B cell (primary cell): ENCODE measurements around the gene H2BK1. TPM values are rescaled to one million over a fixed set of nuclear protein-coding genes. Genes with fewer than 3 reads are reported as not detected.

Experiments used
- ATAC-seq: fragments of 200-7000 bp; cut with Tn5 transposase; one replicate; pipeline ENCODE4 v1.10.0; 2021; ENCODE audit warnings: low read depth, mild to moderate bottlenecking, moderate number of reproducible peaks, moderate library complexity
- CTCF ChIA-PET: fragments of 350-600 bp; sonication (Branson Sonifier 250); formaldehyde crosslinking; loops from one replicate; lab custom pipeline; 2021; ENCODE audit warnings: antibody characterized with exemption, inconsistent platforms; lab: Charles Lee
- POLR2A ChIA-PET: fragments of 350-600 bp; sonication (Branson Sonifier 250); formaldehyde crosslinking; loops from one replicate; lab custom pipeline; 2021; ENCODE audit warnings: antibody characterized with exemption; lab: Charles Lee
- DNase-seq: peaks from one replicate; pipeline ENCODE4 v3.0.0; 2013
- H2AFZ ChIP-seq: 2 replicates; pipeline ENCODE4 v1.6.1; 2012; ENCODE audit warnings: mild to moderate bottlenecking, low read depth, low read length; ENCODE audit not compliant: insufficient read depth, poor library complexity, severe bottlenecking
- H3K27ac ChIP-seq, 2 donors: 1 replicate in 1 of 2; 2 replicates in 1 of 2; pipeline ENCODE4 v1.5.1; 2012 to 2013; ENCODE audit warnings: low read length in 2 of 2, mild to moderate bottlenecking in 2 of 2, moderate library complexity in 1 of 2
- H3K27me3 ChIP-seq, 4 experiments: fragments of 200-600 bp in 1 of 4; sonication (generic) in 1 of 4; replicated peaks in 1 of 4; 1 replicate in 2 of 4; 2 replicates in 2 of 4; pipeline versions ENCODE4 v1.6.1 to v1.7.0; 2013 to 2016; ENCODE audit warnings: low read length in 3 of 4, mild to moderate bottlenecking in 2 of 4, mixed read lengths in 1 of 4, moderate library complexity in 1 of 4; ENCODE audit not compliant: insufficient read depth in 4 of 4, control insufficient read depth in 3 of 4; ENCODE audit errors: control extremely low read depth in 1 of 4
- H3K36me3 ChIP-seq, 2 experiments: replicated peaks in 1 of 2; 1 replicate in 1 of 2; 2 replicates in 1 of 2; pipeline versions ENCODE4 v1.6.1 to v1.7.1; 2013; ENCODE audit warnings: low read length in 1 of 2; ENCODE audit not compliant: insufficient read depth in 2 of 2, control insufficient read depth in 1 of 2; ENCODE audit errors: control extremely low read depth in 1 of 2, extremely low read depth in 1 of 2
- H3K4me1 ChIP-seq, 2 donors: fragments of 200-600 bp in 1 of 2; sonication (generic) in 1 of 2; 1 replicate in 1 of 2; 2 replicates in 1 of 2; pipeline versions ENCODE4 v1.5.1 to v1.6.1; 2013 to 2017; ENCODE audit warnings: low read length in 2 of 2; ENCODE audit not compliant: control insufficient read depth in 2 of 2, insufficient read depth in 2 of 2
- H3K4me2 ChIP-seq: replicated peaks from 2 replicates; pipeline ENCODE3; 2012; ENCODE audit warnings: mild to moderate bottlenecking, low read depth, low read length; ENCODE audit not compliant: poor library complexity, severe bottlenecking
- H3K4me3 ChIP-seq, 5 experiments: fragments of 200-600 bp in 1 of 5; sonication (generic) in 1 of 5; 1 replicate in 3 of 5; 2 replicates in 2 of 5; pipeline versions ENCODE4 v1.5.1 to v1.7.0; 2011 to 2016; ENCODE audit warnings: low read length in 4 of 5, mild to moderate bottlenecking in 4 of 5, low read depth in 2 of 5, control low read depth in 1 of 5, moderate library complexity in 1 of 5; ENCODE audit not compliant: insufficient read depth in 1 of 5; ENCODE audit errors: control extremely low read depth in 1 of 5, extremely low read depth in 1 of 5
- H3K79me2 ChIP-seq: fragments of 200-600 bp; sonication (generic); one replicate; pipeline ENCODE4 v1.6.0; 2016; ENCODE audit warnings: low read length; ENCODE audit not compliant: control insufficient read depth, insufficient read depth
- H3K9ac ChIP-seq: fragments of 200-600 bp; sonication (generic); 2 replicates; pipeline ENCODE4 v1.6.1; 2017; ENCODE audit warnings: mild to moderate bottlenecking, low read length, moderate library complexity
- H3K9me3 ChIP-seq, 3 donors: one replicate each; pipeline versions ENCODE4 v1.6.1 to v1.7.1; 2013; ENCODE audit warnings: low read length in 2 of 3; ENCODE audit not compliant: control insufficient read depth in 2 of 3, insufficient read depth in 1 of 3; ENCODE audit errors: control extremely low read depth in 1 of 3
- H4K20me1 ChIP-seq: 2 replicates; pipeline ENCODE4 v1.6.0; 2012; ENCODE audit warnings: mild to moderate bottlenecking, low read length; ENCODE audit not compliant: insufficient read depth, control insufficient read depth, poor library complexity, severe bottlenecking
- H3K27ac Mint-ChIP-seq: one replicate; pipeline ENCODE4 v1.8.0; 2021; ENCODE audit warnings: mixed read lengths
- H3K27me3 Mint-ChIP-seq: one replicate; pipeline ENCODE4 v1.8.0; 2021; ENCODE audit warnings: mixed read lengths
- H3K4me1 Mint-ChIP-seq: one replicate; pipeline ENCODE4 v1.8.0; 2021; ENCODE audit warnings: mixed read lengths
- H3K4me3 Mint-ChIP-seq: one replicate; pipeline ENCODE4 v1.8.0; 2021; ENCODE audit warnings: mixed read lengths
- H3K9me3 Mint-ChIP-seq: one replicate; pipeline ENCODE4 v1.8.0; 2022; ENCODE audit warnings: mixed read lengths; ENCODE audit not compliant: insufficient read depth
- EZH2 ChIP-seq: IDR thresholded peaks from 2 replicates; pipeline ENCODE4 v1.6.1; 2012; ENCODE audit warnings: borderline replicate concordance, low read depth, mild to moderate bottlenecking, moderate library complexity, low read length; ENCODE audit not compliant: insufficient read depth, poor library complexity, severe bottlenecking
- WGBS: methylation state at CpG from one replicate; pipeline ENCODE4 v1.1.5; 2013; ENCODE audit warnings: missing lambda C conversion rate; ENCODE audit not compliant: insufficient coverage; 5-methylcytosine and 5-hydroxymethylcytosine counted together
- intact Hi-C: fragments of 100-400 bp; cut with micrococcal nuclease; formaldehyde crosslinking; loops from one replicate; pipeline ENCODE4 v1.10.0; 2022
- polyA plus RNA-seq: library from polyadenylated mRNA; depleted of rRNA; stranded (reverse); fragments of >200 nt; gene quantifications from 2 replicates; pipeline ENCODE4 v1.2.3, GENCODE V29; 2012
- total RNA-seq, 2 donors: library from RNA; stranded (reverse); fragments of 120-200 nt in 1 of 2; gene quantifications; 1 replicate in 1 of 2; 2 replicates in 1 of 2; pipeline versions ENCODE4 v1.2.3 to v1.2.4, GENCODE V29; 2013 to 2022
- TF ChIP-seq, protein P1 (sequence below): fragments of 200-600 bp; IDR thresholded peaks from one replicate; pipeline ENCODE4 v1.8.0; 2022; ENCODE audit warnings: antibody characterized with exemption, mild to moderate bottlenecking

The H2BK1 gene
- total and polyA plus RNA-seq, 2 donors (not counting 1 experiment from before 2014, with no cell fraction given): 4.2 TPM; not detected in 1

- WGBS: 12% methylated on average over 22 of the region's 29 CpGs
- no peaks in the 10 kb centered on the region for H3K79me2 ChIP-seq
- Mint-ChIP-seq H3K27me3 (peaks cover 32% of the 10 kb centered on the region), H3K9me3 (no peaks in the 10 kb centered on the region), H3K4me3 (peak overlapping the region; percentile 86), H3K4me1 (peaks cover 59% of the 10 kb centered on the region), H3K27ac (no peak overlapping the region)
- TF ChIP-seq, protein P1, sequence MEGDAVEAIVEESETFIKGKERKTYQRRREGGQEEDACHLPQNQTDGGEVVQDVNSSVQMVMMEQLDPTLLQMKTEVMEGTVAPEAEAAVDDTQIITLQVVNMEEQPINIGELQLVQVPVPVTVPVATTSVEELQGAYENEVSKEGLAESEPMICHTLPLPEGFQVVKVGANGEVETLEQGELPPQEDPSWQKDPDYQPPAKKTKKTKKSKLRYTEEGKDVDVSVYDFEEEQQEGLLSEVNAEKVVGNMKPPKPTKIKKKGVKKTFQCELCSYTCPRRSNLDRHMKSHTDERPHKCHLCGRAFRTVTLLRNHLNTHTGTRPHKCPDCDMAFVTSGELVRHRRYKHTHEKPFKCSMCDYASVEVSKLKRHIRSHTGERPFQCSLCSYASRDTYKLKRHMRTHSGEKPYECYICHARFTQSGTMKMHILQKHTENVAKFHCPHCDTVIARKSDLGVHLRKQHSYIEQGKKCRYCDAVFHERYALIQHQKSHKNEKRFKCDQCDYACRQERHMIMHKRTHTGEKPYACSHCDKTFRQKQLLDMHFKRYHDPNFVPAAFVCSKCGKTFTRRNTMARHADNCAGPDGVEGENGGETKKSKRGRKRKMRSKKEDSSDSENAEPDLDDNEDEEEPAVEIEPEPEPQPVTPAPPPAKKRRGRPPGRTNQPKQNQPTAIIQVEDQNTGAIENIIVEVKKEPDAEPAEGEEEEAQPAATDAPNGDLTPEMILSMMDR: no peak
- no peak for TF ChIP-seq EZH2
- ATAC-seq (no peak), DNase-seq (peak; percentile 37)
- no peaks in the 10 kb centered on the region for H4K20me1 ChIP-seq
- H3K4me2 ChIP-seq: peak overlapping the region; percentile 98
- POLR2A ChIA-PET: interaction anchor here (0.7 to 0.8 kb wide), 3 partner anchors 9 to 220 kb away, joined by 3 to 6 read pairs (median 5); no protein-coding TSS in a partner anchor
- no peak overlapping the region for H3K27ac ChIP-seq
- H3K4me3 ChIP-seq: peak overlapping the region in 4 of 5 experiments; percentile 45 to 69 (median 54)
- no peaks in the 10 kb centered on the region for H3K36me3 ChIP-seq
- peaks cover 0 to 19% (median 0%) of the 10 kb centered on the region in 3 donors for H3K9me3 ChIP-seq
- peaks cover 0 to 72% (median 27%) of the 10 kb centered on the region in 4 experiments for H3K27me3 ChIP-seq
- CTCF ChIA-PET: interaction anchor here (0.6 to 1.1 kb wide), 3 partner anchors 83 to 385 kb away, joined by 3 read pairs; no protein-coding TSS in a partner anchor
- peak overlapping the region; percentile 82 for H2AFZ ChIP-seq
- peak overlapping the region; percentile 61 for H3K9ac ChIP-seq
- H3K4me1 ChIP-seq: peaks cover 51 to 59% of the 10 kb centered on the region in 2 donors
- intact Hi-C loops: loop anchor here (2.0 to 5.0 kb wide), 3 partner anchors 55 to 385 kb away; partner anchors contain the start of gene NUB1
Observed at GRCh38 chr7:151247611-151248345, 37.5 kb upstream of the H2BK1 start.
